C4-2B (cell line): ENCODE measurements around the gene LRIG1.

ENCODE experiments used
- CTCF ChIP-seq: fragments of 450-650 bp; conservative IDR thresholded peaks from 2 replicates; pipeline ENCODE4 v1.5.1; 2017; ENCODE audit warnings: mild to moderate bottlenecking
- ZFX ChIP-seq: fragments of 450-650 bp; IDR thresholded peaks from 2 replicates; pipeline ENCODE4 v1.6.1; 2017

DNA sequence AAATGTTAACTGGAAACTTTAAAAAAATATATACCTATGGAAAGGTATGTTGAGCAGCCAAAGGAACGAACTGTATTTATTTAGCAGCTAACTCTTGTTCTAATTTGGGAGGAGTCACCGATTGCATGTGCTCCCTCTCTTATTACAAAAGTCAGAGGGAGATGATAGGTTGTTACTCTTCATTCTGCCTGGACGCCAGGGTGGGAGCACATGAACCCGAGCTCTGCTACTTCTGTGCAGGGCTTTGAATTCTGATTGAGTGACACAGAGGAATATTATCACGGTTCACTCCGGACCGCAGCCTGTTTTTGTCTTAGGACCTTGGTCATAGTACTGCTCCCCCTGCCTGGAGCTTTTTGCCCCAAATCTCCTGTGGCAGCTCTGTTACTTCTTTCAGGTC is 36.9 kb upstream of the LRIG1 start:
- TF ChIP-seq CTCF (no peak), ZFX (no peak)
